PC-3 (cell line): ENCODE data around the gene SNF8. TPM values are rescaled to one million over a fixed set of nuclear protein-coding genes. Genes with fewer than 3 reads are reported as not detected.

ENCODE experiments used
- ATAC-seq: fragments of 200-7000 bp; cut with Tn5 transposase; 2 replicates; pipeline ENCODE4 v1.9.1; 2020; ENCODE audit warnings: mild to moderate bottlenecking, moderate library complexity
- BruUV-seq: library from RNA; stranded (reverse); fragments of 400-500 nt; replicated peaks from 2 replicates; lab custom pipeline; 2021; lab: Mats Ljungman, UMichigan
- CTCF ChIA-PET: fragments of 300-600 bp; sonication (Branson Sonifier 250); formaldehyde crosslinking; loops from one replicate; lab custom pipeline; 2022; ENCODE audit warnings: antibody characterized with exemption; lab: Charles Lee
- POLR2A ChIA-PET: fragments of 300-600 bp; sonication (Branson Sonifier 250); formaldehyde crosslinking; loops from one replicate; lab custom pipeline; 2022; ENCODE audit warnings: antibody characterized with exemption; ENCODE audit not compliant: unreplicated experiment; lab: Charles Lee
- DNase-seq: peaks from one replicate; pipeline ENCODE4 v3.0.0-alpha.2; 2015
- H2AFZ ChIP-seq: fragments of 300-600 bp; sonication (generic); 2 replicates; pipeline ENCODE4 v1.6.0; 2016; ENCODE audit warnings: antibody characterized with exemption, low read length
- H3F3A ChIP-seq: fragments of 300-600 bp; sonication (generic); one replicate; pipeline ENCODE4 v1.6.0; 2017; ENCODE audit warnings: antibody characterized with exemption, low read length, control low read depth, mild to moderate bottlenecking; ENCODE audit not compliant: unreplicated experiment
- H3K27ac ChIP-seq: fragments of 300-600 bp; sonication (generic); 2 replicates; pipeline ENCODE4 v1.5.1; 2016; ENCODE audit warnings: mild to moderate bottlenecking, low read length
- H3K27me3 ChIP-seq: fragments of 300-600 bp; sonication (generic); 2 replicates; pipeline ENCODE4 v1.6.1; 2016; ENCODE audit warnings: low read length, mixed read lengths
- H3K36me3 ChIP-seq: fragments of 300-600 bp; sonication (generic); 2 replicates; pipeline ENCODE4 v1.6.1; 2016; ENCODE audit warnings: low read depth, mixed run types, low read length, mixed read lengths
- H3K4me1 ChIP-seq: fragments of 300-600 bp; sonication (generic); 2 replicates; pipeline ENCODE4 v1.5.1; 2016; ENCODE audit warnings: low read length; ENCODE audit not compliant: insufficient read depth
- H3K4me2 ChIP-seq: fragments of 300-600 bp; sonication (generic); 2 replicates; pipeline ENCODE4 v1.6.0; 2016; ENCODE audit warnings: low read length
- H3K4me3 ChIP-seq: fragments of 300-600 bp; sonication (generic); 2 replicates; pipeline ENCODE4 v1.5.1; 2016; ENCODE audit warnings: mild to moderate bottlenecking, low read length, mixed read lengths
- H3K79me2 ChIP-seq: fragments of 300-600 bp; sonication (generic); 2 replicates; pipeline ENCODE4 v1.6.1; 2017; ENCODE audit warnings: low read length, mixed read lengths
- H3K9ac ChIP-seq: fragments of 300-600 bp; sonication (generic); 2 replicates; pipeline ENCODE4 v1.6.0; 2016; ENCODE audit warnings: mild to moderate bottlenecking, low read length
- H3K9me2 ChIP-seq: fragments of 300-600 bp; sonication (generic); replicated peaks from 2 replicates; pipeline ENCODE4 v1.6.1; 2016; ENCODE audit warnings: mixed run types, low read length, mixed read lengths
- H3K9me3 ChIP-seq: fragments of 300-600 bp; sonication (generic); 2 replicates; pipeline ENCODE4 v1.6.1; 2016; ENCODE audit warnings: low read length, mixed read lengths
- H4K20me1 ChIP-seq: fragments of 300-600 bp; sonication (generic); 2 replicates; pipeline ENCODE4 v1.6.1; 2016; ENCODE audit warnings: low read length, mixed read lengths
- EZH2 ChIP-seq: fragments of 300-600 bp; sonication (generic); IDR thresholded peaks from one replicate; pipeline ENCODE4 v1.6.1; 2017; ENCODE audit warnings: antibody characterized with exemption, mild to moderate bottlenecking, low read length; ENCODE audit not compliant: unreplicated experiment
- EZH2phosphoT487 ChIP-seq: fragments of 300-600 bp; sonication (generic); IDR thresholded peaks from 2 replicates; pipeline ENCODE4 v1.6.1; 2018; ENCODE audit warnings: mild to moderate bottlenecking, antibody characterized with exemption, low read length, borderline replicate concordance
- intact Hi-C: fragments of 100-400 bp; cut with micrococcal nuclease; formaldehyde crosslinking; loops from 2 replicates; pipeline ENCODE4 v1.9.0; 2023
- total RNA-seq: library from RNA; depleted of rRNA; stranded (reverse); fragments of >200 nt; gene quantifications from 2 replicates; pipeline ENCODE4 v1.2.3, GENCODE V29; 2014
- TF ChIP-seq, protein P1 (sequence below): fragments of 300-600 bp; sonication (generic); conservative IDR thresholded peaks from 2 replicates; pipeline ENCODE4 v1.5.1; 2017; ENCODE audit warnings: antibody characterized with exemption, low read depth, mild to moderate bottlenecking, low read length

The SNF8 gene
- total RNA-seq, 1 experiment from 2014 or later, result 278 TPM

DNA sequence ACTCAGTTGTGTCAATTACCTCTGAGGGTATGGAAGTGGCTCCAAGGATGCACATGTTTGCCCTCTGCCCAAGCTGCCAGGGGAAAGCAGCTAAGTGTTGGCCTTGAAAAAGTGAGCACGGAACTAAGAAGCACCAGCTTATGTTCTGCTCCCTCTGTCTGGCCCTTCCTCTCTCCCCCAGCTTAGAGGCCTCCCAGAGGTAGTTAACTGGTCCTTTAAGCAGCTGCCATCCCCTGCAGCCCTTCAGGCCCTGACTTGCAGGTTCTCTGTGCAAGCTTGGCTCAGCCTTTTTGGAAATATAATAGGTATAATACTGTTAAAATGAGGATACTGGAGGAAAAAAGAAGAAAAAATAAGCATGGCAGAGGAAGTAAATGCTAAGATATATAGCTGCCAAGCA is 43.4 kb downstream of the SNF8 start:
- TF ChIP-seq, protein P1, sequence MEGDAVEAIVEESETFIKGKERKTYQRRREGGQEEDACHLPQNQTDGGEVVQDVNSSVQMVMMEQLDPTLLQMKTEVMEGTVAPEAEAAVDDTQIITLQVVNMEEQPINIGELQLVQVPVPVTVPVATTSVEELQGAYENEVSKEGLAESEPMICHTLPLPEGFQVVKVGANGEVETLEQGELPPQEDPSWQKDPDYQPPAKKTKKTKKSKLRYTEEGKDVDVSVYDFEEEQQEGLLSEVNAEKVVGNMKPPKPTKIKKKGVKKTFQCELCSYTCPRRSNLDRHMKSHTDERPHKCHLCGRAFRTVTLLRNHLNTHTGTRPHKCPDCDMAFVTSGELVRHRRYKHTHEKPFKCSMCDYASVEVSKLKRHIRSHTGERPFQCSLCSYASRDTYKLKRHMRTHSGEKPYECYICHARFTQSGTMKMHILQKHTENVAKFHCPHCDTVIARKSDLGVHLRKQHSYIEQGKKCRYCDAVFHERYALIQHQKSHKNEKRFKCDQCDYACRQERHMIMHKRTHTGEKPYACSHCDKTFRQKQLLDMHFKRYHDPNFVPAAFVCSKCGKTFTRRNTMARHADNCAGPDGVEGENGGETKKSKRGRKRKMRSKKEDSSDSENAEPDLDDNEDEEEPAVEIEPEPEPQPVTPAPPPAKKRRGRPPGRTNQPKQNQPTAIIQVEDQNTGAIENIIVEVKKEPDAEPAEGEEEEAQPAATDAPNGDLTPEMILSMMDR, result no peak
- TF ChIP-seq EZH2phosphoT487 (no peak), EZH2 (no peak)
- Histone ChIP-seq H3K9me2 (no peaks in the 10 kb centered on the region), H3K4me2 (no peak overlapping the region), H3K4me1 (peaks cover 9% of the 10 kb centered on the region; the same call in 1 of the 2 replicates), H3K9ac (no peak overlapping the region), H4K20me1 (no peaks in the 10 kb centered on the region), H3K27ac (no peak overlapping the region), H2AFZ (no peak overlapping the region), H3K9me3 (no peaks in the 10 kb centered on the region), H3K36me3 (peaks cover 12% of the 10 kb centered on the region), H3K4me3 (no peak overlapping the region), H3K79me2 (no peaks in the 10 kb centered on the region), H3K27me3 (no peaks in the 10 kb centered on the region), H3F3A (no peaks in the 10 kb centered on the region)
- no peak for DNase-seq
- ATAC-seq, result peak; percentile 20; the same call in 1 of the 2 replicates
- intact Hi-C loops, result no loop called here
- BruUV-seq, result no TSS peak
- POLR2A ChIA-PET, result interaction anchor here (0.6 kb wide), 1 partner anchor 9 kb away, joined by 7 read pairs; the partner anchor contains the start of gene ATP5MC1
- CTCF ChIA-PET, result interaction anchor here (0.6 to 0.9 kb wide), 2 partner anchors 132 to 793 kb away, joined by 8 read pairs; no protein-coding TSS in a partner anchor

DNA sequence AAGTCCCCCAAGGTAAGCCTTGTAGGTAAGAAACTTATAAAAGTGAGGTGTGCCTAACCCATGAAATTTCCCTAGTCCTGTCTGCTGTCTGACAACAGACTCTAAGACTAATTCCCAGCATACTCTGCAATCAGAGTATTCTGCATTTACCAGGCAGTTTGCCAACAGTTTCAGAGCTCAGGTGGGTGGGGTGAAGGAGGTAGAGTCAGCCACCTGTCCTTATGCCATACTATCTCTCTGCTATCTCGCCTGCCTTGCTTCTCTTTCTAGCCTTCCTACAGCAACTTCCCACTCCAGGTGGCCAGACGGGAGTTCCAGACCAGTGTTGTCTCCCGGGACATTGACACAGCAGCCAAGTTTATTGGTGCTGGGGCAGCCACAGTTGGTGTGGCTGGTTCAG is 49.8 kb downstream of the SNF8 start:
- no peaks in the 10 kb centered on the region for H3K9me2 ChIP-seq
- no peak overlapping the region for H3K9ac ChIP-seq
- no peaks in the 10 kb centered on the region for H3F3A ChIP-seq
- H3K36me3 ChIP-seq, result peaks cover 32% of the 10 kb centered on the region
- no peak overlapping the region for H2AFZ ChIP-seq
- peaks cover 29% of the 10 kb centered on the region for H3K4me1 ChIP-seq
- H4K20me1 ChIP-seq, result no peaks in the 10 kb centered on the region
- no peak for ATAC-seq
- intact Hi-C loops, result loop anchor here (5.0 kb wide), 1 partner anchor 297 kb away; no protein-coding TSS in a partner anchor
- ChIA-PET POLR2A (no interaction called here), CTCF (no interaction called here)
- H3K4me3 ChIP-seq, result no peak overlapping the region
- H3K4me2 ChIP-seq, result peak overlapping the region; percentile 97
- BruUV-seq, result no TSS peak
- H3K27ac ChIP-seq, result no peak overlapping the region
- DNase-seq, result peak; percentile 34
- H3K79me2 ChIP-seq, result peaks cover 43% of the 10 kb centered on the region
- H3K27me3 ChIP-seq, result no peaks in the 10 kb centered on the region
- H3K9me3 ChIP-seq, result no peaks in the 10 kb centered on the region
- TF ChIP-seq, protein P1, result no peak
- TF ChIP-seq EZH2 (no peak), EZH2phosphoT487 (no peak)
